ENCODE measurements around the gene SMIM29. TPM values are rescaled to one million over a fixed set of nuclear protein-coding genes. Genes with fewer than 3 reads are reported as not detected.

The SMIM29 gene
- total RNA-seq, 1 experiment from 2014 or later = 44.3 TPM

DNA sequence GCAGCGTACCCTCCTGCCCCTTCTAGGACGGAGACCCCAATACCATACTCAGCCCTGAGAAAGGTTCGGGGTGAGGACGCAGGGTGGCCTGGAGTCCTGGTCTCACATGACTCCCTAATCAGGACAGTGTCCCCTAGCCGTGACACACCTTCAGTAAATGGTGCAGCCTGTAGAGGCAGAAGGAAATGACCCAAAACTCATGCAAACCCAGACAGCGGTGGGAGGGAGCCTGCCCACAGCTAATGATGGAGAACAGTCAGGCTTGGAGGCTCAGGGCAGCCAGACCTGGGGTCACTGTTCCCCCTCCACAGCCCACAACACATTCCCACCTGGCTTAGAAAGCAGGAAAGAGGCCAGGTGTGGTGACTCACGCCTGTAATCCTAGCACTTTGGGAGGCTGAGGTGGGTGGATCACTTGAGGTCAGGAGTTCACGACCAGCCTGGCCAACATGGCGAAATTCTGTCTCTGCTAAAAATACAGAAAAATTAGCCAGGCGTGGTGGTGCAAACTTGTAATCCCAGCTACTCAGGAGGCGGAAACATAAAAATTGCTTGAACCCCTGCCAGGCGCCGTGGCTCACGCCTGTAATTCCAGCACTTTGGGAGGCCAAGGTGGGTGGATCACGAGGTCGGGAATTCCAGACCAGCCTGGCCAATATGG lies 20.9 kb downstream of the SMIM29 start:
- Histone ChIP-seq H3K79me2 (ENCODE audit: low read length) (no peaks in the 10 kb centered on the region), H3K27ac (ENCODE audit: low read length) (no peak overlapping the region), H3K9me3 (ENCODE audit: low read length) (no peaks in the 10 kb centered on the region), H3K27me3 (ENCODE audit: low read length) (no peaks in the 10 kb centered on the region), H3K4me2 (ENCODE audit: low read depth, low read length, poor library complexity, severe bottlenecking) (no peak overlapping the region), H4K20me1 (ENCODE audit: insufficient read depth, low read depth, low read length) (no peaks in the 10 kb centered on the region), H3K9me2 (replicated peaks; ENCODE audit: insufficient read depth, low read length) (no peaks in the 10 kb centered on the region), H3K9ac (ENCODE audit: low read length) (no peak overlapping the region), H3K4me1 (ENCODE audit: low read length) (peaks cover 28% of the 10 kb centered on the region), H3K4me3 (ENCODE audit: low read length) (no peak overlapping the region), H3K36me3 (ENCODE audit: insufficient read depth, low read length) (no peaks in the 10 kb centered on the region), H2AFZ (ENCODE audit: low read length) (no peak overlapping the region)
- peak; percentile 41 for DNase-seq

DNA sequence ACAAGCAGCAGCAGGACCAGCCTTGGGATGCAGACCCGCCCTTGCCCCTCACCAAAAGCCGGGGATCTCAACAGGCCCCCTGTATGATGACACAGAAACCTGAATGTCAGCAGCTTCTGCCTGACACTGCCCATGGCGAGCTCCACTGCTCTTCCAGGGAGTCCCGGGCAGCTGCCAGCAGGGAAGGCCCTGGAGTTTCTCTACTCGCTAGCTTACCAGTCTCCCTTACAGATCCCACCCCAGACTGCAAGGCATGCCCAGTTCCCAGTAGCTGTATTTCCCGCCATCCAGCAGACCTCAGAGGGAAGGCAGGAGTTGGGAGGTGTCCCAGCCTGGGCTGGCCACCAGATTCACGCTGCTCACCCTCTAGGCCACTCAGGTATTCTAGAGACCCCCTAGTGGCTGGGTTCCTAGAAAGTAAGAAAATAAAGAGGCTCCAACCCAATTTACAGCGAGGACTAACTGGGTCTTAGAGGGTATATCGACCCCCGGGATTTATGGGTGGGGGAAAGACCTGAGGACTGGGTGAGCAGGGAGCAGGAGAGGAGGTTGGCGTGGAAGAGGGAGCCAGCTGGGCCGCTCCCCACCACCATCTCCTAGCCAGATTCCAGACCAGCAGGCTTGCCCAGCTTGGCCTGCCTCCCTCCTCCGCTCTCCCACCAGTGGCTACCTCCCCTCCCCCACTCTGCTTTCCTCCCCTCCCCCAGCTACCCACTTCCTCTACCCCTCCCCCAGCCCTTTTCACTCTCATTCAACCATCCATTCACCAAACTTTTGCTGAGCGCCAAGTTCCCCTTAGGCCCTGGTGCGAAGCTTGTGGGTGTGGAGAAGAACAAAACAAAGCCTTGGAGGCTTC lies 21.8 kb downstream of the SMIM29 start:
- Histone ChIP-seq H3K9me3 (ENCODE audit: low read length) (no peaks in the 10 kb centered on the region), H4K20me1 (ENCODE audit: insufficient read depth, low read depth, low read length) (no peaks in the 10 kb centered on the region), H3K9ac (ENCODE audit: low read length) (no peak overlapping the region), H3K79me2 (ENCODE audit: low read length) (no peaks in the 10 kb centered on the region), H3K36me3 (ENCODE audit: insufficient read depth, low read length) (no peaks in the 10 kb centered on the region), H3K4me3 (ENCODE audit: low read length) (no peak overlapping the region), H3K9me2 (replicated peaks; ENCODE audit: insufficient read depth, low read length) (no peaks in the 10 kb centered on the region), H3K27ac (ENCODE audit: low read length) (no peak overlapping the region), H2AFZ (ENCODE audit: low read length) (no peak overlapping the region), H3K4me2 (ENCODE audit: low read depth, low read length, poor library complexity, severe bottlenecking) (no peak overlapping the region), H3K27me3 (ENCODE audit: low read length) (no peaks in the 10 kb centered on the region), H3K4me1 (ENCODE audit: low read length) (peaks cover 28% of the 10 kb centered on the region)
- DNase-seq = peak; percentile 41

DNA sequence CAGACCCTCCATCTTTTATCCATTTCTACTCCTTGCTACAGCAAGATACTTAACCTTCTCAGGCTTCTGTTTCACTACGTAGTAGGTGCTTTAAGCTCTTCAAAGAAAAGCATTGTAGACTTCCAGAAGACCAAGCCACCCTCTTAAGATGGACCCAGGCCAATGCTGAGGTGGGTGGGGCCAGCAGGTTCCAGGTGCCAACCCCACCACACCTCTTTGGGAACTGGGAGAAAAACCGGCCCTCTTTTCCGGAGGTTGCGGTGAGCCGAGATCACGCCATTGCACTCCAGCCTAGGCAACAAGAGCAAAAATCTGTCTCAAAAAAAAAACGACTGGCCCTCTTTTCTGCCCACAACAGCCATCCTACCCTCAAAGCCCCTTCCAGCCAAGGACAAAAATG lies 22.7 kb downstream of the SMIM29 start:
- Histone ChIP-seq H3K9me2 (replicated peaks; ENCODE audit: insufficient read depth, low read length) (no peaks in the 10 kb centered on the region), H3K4me1 (ENCODE audit: low read length) (peaks cover 28% of the 10 kb centered on the region), H2AFZ (ENCODE audit: low read length) (no peak overlapping the region), H3K36me3 (ENCODE audit: insufficient read depth, low read length) (no peaks in the 10 kb centered on the region), H3K27ac (ENCODE audit: low read length) (no peak overlapping the region), H4K20me1 (ENCODE audit: insufficient read depth, low read depth, low read length) (no peaks in the 10 kb centered on the region), H3K4me2 (ENCODE audit: low read depth, low read length, poor library complexity, severe bottlenecking) (no peak overlapping the region), H3K4me3 (ENCODE audit: low read length) (no peak overlapping the region), H3K79me2 (ENCODE audit: low read length) (no peaks in the 10 kb centered on the region), H3K9me3 (ENCODE audit: low read length) (no peaks in the 10 kb centered on the region), H3K9ac (ENCODE audit: low read length) (no peak overlapping the region), H3K27me3 (ENCODE audit: low read length) (no peaks in the 10 kb centered on the region)
- no peak for DNase-seq

DNA sequence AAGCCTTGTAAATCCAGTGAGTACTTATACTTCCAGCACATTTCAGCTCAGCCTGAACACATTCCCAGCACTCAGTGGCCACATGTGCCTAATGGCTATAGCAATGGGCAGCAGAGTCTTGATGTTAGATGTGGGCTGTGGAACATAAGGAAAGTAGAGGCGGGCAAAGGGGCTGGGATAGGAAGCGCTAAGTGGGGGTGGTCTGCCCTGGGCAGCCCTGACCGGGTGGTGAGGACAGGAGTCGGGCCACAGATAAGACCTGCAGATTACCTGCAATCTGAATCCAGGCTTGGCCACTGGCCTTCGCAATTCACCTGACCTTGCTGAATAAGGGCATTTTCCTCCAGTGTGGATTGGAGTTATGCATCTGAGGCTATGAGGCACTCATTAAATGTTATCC lies 23.3 kb downstream of the SMIM29 start:
- no peak overlapping the region for H3K27ac ChIP-seq (ENCODE audit: low read length)

DNA sequence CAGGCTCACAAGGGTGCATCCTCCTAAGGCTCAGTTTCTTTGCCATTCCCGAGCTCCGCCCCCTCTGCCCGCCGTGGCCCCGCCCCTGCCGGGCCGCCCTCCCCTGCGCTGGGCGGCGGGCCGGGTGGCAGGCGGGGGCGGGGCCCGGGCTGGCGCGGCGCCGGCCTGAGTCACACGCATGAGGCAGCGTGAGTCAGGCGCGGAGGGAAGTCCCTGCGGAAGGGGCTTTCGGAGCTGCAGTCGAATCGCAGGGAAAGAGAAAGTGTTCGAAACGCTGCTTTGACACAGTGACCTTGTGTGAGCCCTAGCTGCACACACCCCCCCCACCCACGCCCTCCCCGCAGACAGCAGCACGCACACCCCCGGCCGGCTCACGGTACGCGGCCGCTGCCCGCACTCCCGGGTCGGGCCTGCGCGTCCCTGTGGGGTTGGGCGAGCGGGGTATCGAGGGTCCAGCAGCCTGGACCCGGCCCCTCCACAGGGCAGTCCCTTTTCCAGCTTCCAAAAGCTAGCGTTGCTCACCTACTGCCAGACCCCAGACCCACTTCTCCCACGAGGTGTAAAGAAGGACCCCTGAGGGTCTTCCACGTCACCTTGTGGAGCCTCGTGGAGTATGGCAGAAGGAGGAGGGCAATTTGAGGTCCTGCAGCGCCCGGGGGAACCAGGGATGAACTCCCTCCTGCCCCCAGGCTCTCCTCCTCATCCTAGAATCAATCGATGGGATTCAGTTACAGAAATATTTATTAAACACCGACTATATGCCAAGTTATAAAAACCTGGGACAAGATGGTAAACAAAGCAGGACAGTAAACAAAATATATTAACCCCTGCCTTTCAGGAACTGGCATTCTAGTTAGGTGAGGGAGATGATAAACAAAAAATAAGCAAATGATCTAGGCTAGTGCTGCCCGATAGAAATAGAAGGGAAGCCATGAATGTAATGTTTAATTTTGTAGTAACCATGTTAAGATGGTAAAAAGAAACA lies 24.6 kb downstream of the SMIM29 start:
- no peaks in the 10 kb centered on the region for H3K27me3 ChIP-seq (ENCODE audit: low read length)
- peaks cover 31% of the 10 kb centered on the region for H3K4me1 ChIP-seq (ENCODE audit: low read length)
- H4K20me1 ChIP-seq (ENCODE audit: insufficient read depth, low read depth, low read length) = no peaks in the 10 kb centered on the region
- H3K4me2 ChIP-seq (ENCODE audit: low read depth, low read length, poor library complexity, severe bottlenecking) = peak overlapping the region; percentile 92
- H3K9me3 ChIP-seq (ENCODE audit: low read length) = no peaks in the 10 kb centered on the region
- H3K4me3 ChIP-seq (ENCODE audit: low read length) = peak overlapping the region; percentile 66
- DNase-seq = peak; percentile 95
- no peaks in the 10 kb centered on the region for H3K9me2 ChIP-seq (replicated peaks; ENCODE audit: insufficient read depth, low read length)
- peak overlapping the region; percentile 95 for H2AFZ ChIP-seq (ENCODE audit: low read length)
- peak overlapping the region; percentile 76 for H3K9ac ChIP-seq (ENCODE audit: low read length)
- no peaks in the 10 kb centered on the region for H3K36me3 ChIP-seq (ENCODE audit: insufficient read depth, low read length)
- no peak overlapping the region for H3K27ac ChIP-seq (ENCODE audit: low read length)
- H3K79me2 ChIP-seq (ENCODE audit: low read length) = no peaks in the 10 kb centered on the region

More for the DNA sequence above, 23.3 kb downstream of the SMIM29 start:
- Histone ChIP-seq H3K4me1 (ENCODE audit: low read length) (peaks cover 28% of the 10 kb centered on the region), H3K4me2 (ENCODE audit: low read depth, low read length, poor library complexity, severe bottlenecking) (no peak overlapping the region), H3K9ac (ENCODE audit: low read length) (no peak overlapping the region), H3K9me3 (ENCODE audit: low read length) (no peaks in the 10 kb centered on the region), H3K27me3 (ENCODE audit: low read length) (no peaks in the 10 kb centered on the region), H3K36me3 (ENCODE audit: insufficient read depth, low read length) (no peaks in the 10 kb centered on the region), H4K20me1 (ENCODE audit: insufficient read depth, low read depth, low read length) (no peaks in the 10 kb centered on the region), H3K79me2 (ENCODE audit: low read length) (no peaks in the 10 kb centered on the region), H2AFZ (ENCODE audit: low read length) (no peak overlapping the region), H3K9me2 (replicated peaks; ENCODE audit: insufficient read depth, low read length) (no peaks in the 10 kb centered on the region), H3K4me3 (ENCODE audit: low read length) (no peak overlapping the region)
- DNase-seq = peak; percentile 22

DNA sequence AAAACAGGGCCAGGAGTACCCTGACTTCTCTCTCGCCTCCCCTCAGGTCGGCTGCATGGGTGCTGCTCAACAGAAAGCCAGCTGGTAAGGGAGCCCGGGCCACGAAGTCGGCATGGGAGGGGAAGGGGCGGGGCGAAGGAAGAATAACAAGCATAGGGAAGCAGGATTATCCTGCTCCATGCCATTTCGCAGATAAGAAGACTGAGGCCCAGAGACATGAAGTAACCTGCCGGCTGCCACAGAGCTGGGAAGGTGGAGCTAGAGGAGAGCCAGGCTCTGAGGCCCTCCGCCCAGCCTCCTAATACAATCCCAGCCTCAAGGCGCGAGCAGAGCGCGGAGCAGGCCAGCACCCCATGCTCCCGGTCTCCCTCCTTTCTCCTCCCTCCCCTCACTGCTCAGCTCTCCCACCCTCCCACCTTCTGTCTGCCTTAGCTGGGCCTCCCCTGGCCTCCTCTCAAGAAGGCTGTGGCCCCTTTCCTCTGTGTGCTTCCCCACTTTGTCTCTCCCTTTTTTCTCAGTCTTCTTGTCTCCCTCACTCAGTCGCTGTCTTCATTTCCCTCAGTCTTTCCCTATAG lies 25.3 kb downstream of the SMIM29 start:
- Histone ChIP-seq H2AFZ (ENCODE audit: low read length) (peak overlapping the region; percentile 95; the same call in 1 of the 2 replicates), H3K79me2 (ENCODE audit: low read length) (no peaks in the 10 kb centered on the region), H3K4me3 (ENCODE audit: low read length) (peak overlapping the region; percentile 51; the same call in 1 of the 2 replicates)

DNA sequence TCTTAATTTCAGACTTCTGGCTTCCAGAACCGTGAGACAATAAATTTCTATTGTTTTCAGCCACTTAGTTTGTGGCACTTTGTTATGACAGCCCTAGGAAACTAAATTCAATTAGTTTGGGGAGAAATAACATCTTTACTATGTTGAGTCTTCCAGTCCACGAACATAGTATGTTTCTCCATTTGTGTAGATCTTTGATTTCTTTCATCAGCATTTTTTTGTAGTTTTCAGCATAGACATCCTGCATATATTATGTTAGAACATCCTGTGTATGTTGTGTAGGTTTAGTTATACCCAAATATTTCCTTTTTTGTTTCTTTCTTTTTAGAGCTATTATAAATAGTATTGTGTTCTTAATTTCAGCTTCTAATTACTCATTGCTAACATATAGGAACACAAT lies 30.1 kb downstream of the SMIM29 start:
- H4K20me1 ChIP-seq (ENCODE audit: insufficient read depth, low read depth, low read length) = no peaks in the 10 kb centered on the region
- no peaks in the 10 kb centered on the region for H3K9me2 ChIP-seq (replicated peaks; ENCODE audit: insufficient read depth, low read length)
- H3K79me2 ChIP-seq (ENCODE audit: low read length) = no peaks in the 10 kb centered on the region
- no peak overlapping the region for H3K9ac ChIP-seq (ENCODE audit: low read length)
- no peak overlapping the region for H3K27ac ChIP-seq (ENCODE audit: low read length)
- no peaks in the 10 kb centered on the region for H3K9me3 ChIP-seq (ENCODE audit: low read length)
- no peak overlapping the region for H2AFZ ChIP-seq (ENCODE audit: low read length)
- no peak overlapping the region for H3K4me3 ChIP-seq (ENCODE audit: low read length)
- H3K4me2 ChIP-seq (ENCODE audit: low read depth, low read length, poor library complexity, severe bottlenecking) = no peak overlapping the region
- peaks cover 9% of the 10 kb centered on the region for H3K4me1 ChIP-seq (ENCODE audit: low read length)
- no peaks in the 10 kb centered on the region for H3K36me3 ChIP-seq (ENCODE audit: insufficient read depth, low read length)
- no peak for DNase-seq
- no peaks in the 10 kb centered on the region for H3K27me3 ChIP-seq (ENCODE audit: low read length)

More for the DNA sequence above, 25.3 kb downstream of the SMIM29 start:
- peak overlapping the region; percentile 40 for H3K9ac ChIP-seq (ENCODE audit: low read length)
- peak overlapping the region; percentile 92 for H3K4me2 ChIP-seq (ENCODE audit: low read depth, low read length, poor library complexity, severe bottlenecking)
- H3K27me3 ChIP-seq (ENCODE audit: low read length) = no peaks in the 10 kb centered on the region
- H3K9me2 ChIP-seq (replicated peaks; ENCODE audit: insufficient read depth, low read length) = no peaks in the 10 kb centered on the region
- no peaks in the 10 kb centered on the region for H3K36me3 ChIP-seq (ENCODE audit: insufficient read depth, low read length)
- no peak for DNase-seq
- H3K27ac ChIP-seq (ENCODE audit: low read length) = no peak overlapping the region
- no peaks in the 10 kb centered on the region for H3K9me3 ChIP-seq (ENCODE audit: low read length)
- H4K20me1 ChIP-seq (ENCODE audit: insufficient read depth, low read depth, low read length) = no peaks in the 10 kb centered on the region
- peaks cover 31% of the 10 kb centered on the region for H3K4me1 ChIP-seq (ENCODE audit: low read length)

Measured in Karpas-422 (cell line).